Stimulated activated CD8-positive, alpha-beta memory T cell treated with anti-CD3 and anti-CD28 coated beads, Interleukin-4, amount 100 ng/mL, for 24 hours (primary cell): ENCODE results near the gene DKKL1.

Experiments used
- DNase-seq: peaks from one replicate; pipeline ENCODE4 v3.0.0-alpha.2; 2020; ENCODE audit warnings: low read depth

The DKKL1 gene

DNA sequence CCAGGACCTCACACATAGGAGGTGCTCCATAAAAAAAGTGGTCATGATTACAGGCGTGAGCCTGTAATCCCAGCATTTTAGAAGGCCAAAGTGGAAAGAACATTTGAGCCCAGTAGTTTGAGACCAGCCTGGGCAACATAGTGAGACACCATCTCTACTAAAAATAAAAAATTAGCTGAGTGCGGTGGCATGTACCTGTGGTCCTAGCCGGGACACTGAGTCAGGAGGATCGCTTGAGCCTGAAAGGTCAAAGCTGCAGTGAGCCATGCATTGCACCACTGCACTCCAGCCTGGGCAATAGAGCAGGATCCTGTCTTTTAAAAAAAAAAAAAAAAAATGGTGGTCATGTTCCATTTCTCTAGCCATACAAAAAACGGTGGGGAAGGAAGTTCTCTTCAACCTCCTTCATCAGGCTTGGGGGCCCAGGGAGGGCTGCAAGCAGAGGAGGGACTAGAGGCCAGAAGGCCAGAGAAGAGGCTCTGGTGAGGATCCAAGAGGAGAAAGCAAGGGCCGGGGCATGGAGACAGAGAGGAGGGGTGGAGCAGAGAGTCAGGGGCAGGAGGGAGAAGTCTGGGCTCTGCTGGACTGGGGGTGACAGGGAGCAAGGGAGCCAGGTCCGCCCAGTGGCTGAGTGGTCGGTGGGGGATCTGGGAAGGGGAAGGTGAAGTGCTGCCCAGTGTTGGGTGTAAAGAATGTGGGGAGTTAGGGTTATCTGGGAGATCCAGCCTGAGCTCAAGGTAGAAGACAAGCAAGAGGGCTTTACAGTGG lies 33.2 kb downstream of the DKKL1 start:
- DNase-seq = no peak

DNA sequence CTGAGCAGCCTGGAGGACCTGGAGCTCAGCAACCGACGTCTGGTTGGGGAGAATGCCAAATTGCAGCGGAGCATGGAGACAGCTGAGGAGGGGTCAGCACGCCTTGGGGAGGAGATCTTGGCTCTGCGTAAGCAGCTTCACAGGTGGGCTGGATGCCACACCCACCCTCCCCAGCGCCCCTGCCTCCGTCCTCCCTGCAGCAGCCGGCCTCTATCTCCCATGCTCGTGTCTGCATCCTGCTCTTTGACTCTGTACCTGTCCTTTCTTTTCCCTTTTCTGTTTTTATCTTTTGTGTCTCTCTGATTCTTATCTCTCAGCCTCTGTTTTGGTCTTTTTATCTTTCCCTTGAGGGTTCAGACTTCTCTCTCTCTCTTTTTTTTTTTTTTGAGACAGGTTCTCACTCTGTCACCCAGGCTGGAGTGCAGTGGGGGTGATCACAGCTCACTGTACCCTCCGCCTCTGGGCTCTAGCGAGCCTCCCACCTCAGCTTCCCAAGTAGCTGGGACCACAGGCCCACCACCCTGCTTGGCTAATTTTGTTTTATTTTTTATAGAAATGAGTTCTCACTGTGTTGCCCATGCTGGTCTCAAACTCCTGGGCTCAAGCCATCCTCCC lies 34.4 kb downstream of the DKKL1 start:
- no peak for DNase-seq

DNA sequence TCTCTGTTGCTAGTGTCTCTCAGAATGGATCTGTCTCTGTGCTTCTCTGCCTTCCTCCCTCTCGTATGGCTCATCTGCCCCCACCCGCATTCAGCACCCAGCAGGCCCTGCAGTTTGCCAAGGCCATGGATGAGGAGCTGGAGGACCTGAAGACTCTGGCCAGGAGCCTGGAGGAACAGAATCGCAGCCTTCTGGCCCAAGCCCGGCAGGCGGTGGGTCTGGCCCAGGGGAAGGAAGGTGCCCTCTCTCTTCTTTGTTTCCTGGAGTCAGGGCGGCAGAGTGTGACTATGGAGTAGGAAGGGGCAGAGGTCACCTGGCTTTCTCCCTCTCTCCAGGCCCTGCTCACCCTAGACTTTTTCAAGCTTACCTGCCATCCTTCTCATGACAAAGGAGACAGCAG lies 35.3 kb downstream of the DKKL1 start:
- no peak for DNase-seq

DNA sequence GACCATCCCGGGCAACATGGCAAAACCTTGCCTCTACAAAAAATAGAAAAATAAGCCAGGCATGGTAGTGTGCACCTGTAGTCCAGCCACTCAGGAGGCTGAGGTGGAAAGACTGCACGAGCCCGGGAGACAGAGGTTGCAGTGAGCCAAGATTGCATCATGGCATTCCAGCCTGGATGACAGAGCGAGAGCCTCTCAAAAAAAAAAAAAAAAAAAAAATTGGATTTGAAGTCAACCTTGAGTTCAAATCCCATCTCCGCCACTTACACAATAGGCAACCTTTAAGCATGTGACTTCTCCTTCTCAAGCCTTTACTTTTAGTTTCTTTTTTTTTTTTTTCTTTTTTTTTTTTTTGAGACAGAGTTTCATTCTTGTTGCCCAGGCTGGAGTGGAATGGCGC lies 36.4 kb downstream of the DKKL1 start:
- DNase-seq = no peak

DNA sequence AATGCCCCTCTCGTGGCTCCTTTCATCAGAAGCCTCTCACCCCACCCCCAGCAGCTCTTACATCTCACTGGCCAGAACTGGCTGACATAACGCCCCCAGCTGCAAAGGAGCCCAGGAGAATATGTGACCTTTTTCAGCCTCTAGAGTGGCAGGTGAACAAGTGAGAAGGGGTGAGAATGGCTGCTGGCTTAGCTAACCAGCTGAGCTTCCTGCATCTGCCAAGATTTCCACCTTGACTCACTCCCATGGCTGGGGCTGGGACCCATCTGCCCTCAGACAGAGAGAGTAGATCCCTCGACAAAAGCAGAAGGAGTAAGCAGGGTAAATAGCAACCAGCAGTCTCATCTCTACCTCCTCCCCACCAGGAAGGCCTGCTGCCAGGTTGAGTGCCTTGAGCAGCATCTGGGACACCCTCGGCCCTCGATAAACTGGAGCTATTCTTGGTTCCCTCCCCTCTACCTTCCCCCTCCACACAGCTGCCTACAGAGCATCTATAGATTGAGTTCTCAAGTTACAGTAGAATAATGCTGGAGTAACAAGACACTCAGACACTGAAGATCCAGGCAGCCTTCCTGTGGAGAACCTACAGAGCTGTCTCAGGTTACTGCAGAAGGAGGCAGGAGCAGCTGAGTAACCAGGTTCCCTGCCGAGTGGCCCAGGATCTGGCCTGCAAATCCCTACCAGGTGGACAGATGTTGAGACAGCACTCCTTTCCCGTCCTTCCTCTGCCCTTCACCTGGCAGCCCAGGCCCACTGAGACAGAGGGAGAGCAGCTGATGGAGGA lies 39.9 kb downstream of the DKKL1 start:
- DNase-seq = no peak

DNA sequence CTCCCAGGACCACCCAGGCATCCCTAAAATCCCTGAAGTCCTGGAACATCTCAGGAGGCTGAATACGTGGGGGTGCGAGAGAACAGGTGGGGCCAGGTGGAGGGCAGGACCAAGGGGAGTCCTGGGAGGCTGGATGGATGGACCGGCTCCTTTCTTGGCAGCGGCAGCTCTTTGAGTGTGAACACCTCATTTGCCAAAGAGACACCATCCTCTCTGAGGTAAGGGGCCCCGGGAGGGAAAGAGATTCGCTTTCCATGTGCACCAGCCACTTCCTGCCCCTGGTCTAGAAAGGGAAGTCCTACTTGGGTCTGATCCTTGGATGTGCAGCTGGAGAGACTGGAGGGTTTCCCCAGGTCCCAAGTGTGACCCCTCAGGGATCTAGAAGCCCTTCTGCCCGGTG lies 43.4 kb downstream of the DKKL1 start:
- no peak for DNase-seq

DNA sequence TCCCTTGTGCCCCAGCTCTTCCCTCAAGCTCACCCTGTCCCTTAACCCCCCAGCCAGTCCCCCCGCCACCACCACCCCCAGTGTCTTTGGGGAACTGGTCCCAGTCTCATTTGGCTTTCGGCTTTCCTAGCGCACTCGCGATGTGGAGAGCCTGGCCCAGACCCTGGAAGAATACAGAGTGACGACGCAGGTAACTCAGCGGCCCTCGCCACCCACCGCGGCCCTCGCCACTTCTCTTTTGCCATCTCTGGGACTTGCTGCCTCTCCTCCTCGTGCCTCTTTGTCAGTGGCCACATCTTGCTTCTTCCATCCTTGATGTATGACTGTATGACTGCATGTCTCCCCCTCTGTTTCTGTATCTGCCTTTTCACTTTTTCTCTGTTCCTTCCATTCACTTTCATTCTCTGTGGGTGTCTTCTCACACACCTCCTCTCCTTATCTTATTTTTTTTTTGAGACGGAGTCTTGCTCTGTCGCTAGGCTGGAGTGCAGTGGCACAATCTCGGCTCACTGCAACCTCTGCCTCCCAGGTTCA lies 43.9 kb downstream of the DKKL1 start:
- DNase-seq = no peak

DNA sequence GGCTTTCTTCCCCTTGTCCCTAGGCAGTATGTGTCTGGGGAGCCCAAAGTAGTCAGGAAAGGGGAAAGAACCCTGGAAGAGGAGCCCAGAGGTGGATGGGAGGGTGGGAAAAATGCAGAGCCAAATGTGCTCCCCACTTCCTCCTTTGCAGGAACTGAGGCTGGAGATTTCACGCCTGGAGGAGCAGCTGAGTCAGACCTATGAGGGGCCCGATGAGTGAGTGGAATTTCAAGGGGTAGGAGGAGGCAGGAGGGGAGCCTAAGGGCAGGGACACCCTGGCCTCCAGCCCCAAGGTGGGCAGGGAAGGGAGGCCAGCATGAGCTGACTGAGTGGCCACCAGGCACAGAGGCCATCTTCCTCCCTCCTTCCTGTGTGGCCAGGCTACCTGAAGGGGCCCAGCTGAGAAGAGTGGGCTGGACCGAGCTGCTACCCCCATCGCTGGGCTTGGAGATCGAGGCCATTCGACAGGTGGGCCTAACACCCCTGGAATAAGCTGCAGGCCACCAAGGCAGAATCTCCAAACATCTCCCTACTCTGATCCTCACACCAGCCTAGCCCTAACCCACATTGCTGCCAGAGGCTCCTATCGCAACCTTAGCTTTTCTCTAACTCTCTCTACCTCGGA lies 45.3 kb downstream of the DKKL1 start:
- DNase-seq = no peak

DNA sequence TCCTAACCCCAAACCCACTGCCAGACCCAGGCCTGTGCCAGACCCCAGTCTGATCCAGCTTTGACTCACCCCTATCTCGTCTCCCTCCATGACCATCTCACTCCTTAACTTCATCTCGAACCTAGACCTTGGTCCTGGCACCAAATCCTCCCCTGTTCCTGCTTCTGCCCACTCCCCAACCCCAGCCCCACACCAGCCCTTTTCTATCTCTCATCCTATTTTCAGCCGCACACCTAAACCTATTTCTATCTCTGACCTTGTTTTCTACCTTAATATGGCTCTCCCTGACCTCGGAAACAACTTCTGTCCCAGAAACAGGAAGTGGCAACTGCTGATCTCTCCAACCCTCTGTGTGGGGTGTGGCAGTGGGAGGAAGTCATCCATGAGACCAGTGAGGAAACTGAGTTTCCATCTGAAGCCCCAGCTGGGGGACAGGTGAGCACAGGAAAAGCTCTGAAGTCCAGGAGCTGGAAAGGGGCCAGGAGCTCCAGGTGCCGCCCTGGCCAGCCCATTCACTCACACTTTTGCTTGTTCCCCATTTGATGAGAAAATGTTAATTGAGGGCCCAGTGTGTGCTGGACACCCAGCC lies 45.9 kb downstream of the DKKL1 start:
- no peak for DNase-seq

DNA sequence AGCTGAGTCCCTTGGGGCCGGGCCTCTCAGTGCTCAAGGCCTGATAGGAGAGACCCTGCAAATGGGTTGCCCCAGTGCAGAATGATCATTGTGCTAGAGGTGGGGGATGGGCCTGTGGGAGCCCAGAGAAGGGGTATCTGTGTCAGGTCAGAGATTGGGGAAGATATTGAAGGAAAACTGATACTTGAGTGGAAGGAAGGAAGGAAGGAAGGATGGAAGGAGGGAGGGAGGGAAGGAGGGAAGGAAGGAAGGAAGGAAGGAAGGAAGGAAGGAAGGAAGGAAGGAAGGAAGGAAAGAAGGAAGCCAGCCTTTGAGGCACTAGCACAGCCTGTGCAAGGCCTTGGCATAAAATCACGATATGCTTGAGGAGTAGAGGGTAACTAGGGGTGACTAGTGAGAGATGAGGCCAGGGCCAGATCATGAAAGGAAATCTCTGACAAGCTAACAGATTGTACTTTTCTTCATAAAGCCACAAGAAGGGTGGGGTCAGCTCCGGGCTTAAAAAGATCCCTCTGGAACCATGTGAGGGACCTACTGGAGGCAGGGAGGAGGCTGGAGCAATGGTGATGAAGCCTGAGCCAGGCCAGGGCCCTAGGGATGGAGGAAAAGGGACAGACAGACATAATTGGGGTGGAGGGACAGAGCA lies 48.1 kb downstream of the DKKL1 start:
- no peak for DNase-seq

DNA sequence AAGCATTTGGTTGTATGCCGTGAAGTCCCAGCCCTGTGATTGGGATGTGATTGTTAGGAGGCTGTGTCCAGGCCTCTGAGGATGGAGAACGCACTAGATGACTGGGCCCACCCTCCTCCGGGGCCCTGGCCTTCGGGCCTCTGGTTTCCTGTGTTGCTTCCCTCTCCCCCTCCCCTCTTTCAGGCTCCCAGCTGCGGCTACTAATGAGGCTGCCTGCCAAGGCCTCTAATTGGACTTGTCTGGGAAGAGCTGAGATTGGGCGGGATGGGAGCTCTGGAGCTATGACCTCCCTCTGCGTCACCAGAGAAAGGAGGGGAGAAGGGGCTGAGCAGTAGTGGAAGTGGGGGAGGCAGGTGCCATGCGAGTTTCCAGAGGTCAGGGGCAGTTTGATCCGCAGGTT lies 49.7 kb downstream of the DKKL1 start:
- DNase-seq = no peak

DNA sequence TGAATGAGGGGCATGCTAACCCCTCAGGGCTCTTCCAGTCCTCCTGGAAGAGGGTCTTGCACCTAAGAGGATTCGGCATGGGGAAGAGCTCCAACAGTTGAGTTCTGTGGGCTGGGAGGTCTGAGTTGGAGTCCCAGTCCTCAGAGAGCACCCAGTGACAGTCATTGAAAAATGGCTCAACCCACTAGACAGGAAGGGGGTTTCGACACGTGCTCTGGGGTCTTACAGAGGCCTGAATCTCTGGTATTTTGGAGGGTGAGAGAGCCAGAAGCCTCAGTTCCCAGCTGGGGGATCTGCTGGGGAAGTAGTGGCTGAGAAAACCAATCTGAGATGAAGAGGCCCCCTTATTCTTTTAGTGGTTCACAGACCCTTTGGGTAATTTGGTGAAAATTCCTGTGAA lies 50.6 kb downstream of the DKKL1 start:
- no peak for DNase-seq

DNA sequence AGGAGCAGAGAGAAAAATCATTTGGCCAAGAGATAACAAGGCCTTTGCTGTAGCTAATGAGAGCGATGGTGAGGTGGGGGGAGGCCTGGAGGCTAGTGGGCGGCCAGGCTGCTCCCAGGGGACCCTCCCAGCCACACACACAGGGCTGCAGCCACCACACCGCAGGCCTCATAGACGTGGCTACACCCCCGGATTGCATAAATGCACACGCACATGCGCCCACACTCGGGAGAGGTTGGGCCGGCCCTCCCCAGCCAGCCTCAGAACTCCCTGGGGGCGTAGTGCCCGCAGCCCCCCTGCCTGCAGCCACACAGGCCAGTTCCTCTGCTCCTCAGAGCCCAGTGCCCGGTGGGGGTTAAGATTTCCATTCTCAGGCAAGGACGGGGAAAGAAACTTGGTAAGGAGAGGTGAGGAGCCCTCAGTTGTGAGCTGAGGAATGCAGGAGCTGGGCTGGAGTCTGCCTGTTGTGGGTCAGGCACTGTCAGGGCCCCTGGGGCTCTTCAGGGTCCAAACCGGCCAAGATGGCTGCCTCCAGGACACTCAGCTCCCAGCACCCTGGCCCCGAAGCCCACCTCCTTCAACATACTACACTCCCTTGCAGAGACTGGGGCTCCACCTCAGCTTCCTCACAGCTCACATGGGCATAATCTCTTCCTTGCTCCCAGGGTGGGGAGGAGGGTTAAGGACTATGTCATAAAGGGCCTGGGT lies 51.6 kb downstream of the DKKL1 start:
- no peak for DNase-seq

DNA sequence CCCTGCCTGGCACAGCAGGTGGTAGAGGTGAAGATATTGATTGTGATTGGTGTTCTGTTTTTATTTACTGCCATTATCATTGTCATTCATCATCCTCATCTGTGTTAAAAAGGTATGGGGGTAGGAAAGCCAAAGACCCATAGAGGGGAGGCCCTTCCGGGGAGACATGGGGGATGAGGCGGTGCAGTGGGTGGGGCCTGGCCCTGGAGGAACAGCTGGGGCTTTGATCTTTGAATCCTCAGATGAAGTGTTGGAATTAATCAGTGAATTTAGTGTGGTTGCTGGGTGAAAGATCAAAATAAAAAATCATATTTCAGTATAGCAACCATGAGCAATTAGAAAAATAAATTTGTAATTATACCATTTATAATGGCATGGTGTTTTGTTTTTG lies 52.1 kb downstream of the DKKL1 start:
- DNase-seq = no peak

DNA sequence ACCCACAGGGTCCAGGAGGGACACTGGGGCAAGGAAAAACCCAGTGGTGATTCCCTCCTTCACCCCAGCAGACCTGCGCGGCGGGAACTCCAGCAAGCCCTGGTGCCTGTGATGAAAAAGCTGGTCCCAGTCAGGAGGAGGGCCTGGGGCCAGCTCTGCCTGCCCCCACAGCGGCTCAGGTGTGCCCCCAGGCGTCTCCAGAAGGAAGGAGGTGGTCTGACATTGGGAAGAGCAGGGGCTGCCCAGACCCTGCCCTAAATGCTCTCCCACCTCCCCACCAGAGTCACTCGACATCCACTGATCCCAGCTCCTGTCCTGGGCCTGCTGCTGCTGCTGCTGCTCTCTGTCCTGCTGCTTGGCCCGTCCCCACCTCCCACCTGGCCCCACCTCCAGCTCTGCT lies 53.4 kb downstream of the DKKL1 start:
- no peak for DNase-seq

DNA sequence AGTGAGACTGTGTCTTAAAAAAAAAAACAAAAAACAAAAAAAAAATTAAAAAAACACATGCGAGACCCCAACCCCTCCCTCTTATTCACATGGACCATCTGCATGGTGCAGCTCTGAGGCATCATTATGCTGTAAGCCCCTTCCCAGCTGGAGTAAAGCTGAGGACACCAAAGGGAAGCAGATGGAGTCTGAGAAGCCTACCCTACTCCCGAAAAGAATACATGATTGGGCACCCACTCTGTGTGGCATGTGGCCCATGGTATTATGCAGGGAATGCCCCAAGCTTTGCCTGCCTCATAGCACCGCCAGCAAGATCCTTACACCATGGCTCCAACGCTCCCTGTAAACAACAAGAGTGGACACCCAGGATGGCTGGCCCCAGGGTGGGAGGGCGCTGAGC lies 54.8 kb downstream of the DKKL1 start:
- no peak for DNase-seq

DNA sequence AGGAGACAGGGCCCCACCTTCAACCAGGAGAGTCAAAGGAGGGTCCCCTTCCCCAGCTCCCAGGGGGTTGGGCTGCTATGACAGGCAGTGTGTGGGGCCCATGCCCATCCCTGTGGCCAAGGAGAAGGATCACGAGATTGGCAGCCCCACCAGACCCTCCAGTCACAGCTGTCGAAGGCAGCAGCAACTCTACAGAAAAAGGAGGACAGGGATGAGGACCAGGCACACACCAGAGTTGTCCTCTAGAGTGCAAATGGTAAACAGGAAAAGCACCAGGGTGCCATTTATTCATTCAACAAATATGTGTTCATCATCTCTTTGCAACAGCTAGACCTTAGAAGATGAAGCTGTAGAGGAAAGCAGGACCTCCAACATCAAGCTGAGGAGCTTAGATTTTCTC lies 55.5 kb downstream of the DKKL1 start:
- DNase-seq = no peak

DNA sequence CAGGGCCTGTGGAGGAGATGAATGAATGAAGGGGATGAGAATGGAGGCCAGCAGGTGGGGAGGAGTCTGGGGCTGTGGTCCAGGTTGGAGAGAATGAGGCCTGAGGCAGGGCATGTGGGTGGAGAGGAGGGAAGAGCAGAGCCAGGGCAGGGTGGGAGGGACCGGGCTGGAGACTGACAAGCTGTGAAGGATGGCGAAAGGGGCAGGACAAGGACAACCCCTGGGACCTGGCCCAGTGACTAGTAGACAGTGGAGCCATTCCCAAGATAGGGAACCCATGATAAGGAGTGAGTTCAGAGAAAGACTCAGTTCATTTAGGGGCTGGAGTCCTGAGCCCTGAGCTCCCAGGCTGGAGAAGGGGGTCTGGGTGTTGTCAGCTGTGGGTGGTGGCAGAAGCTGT lies 56.5 kb downstream of the DKKL1 start:
- DNase-seq = no peak

DNA sequence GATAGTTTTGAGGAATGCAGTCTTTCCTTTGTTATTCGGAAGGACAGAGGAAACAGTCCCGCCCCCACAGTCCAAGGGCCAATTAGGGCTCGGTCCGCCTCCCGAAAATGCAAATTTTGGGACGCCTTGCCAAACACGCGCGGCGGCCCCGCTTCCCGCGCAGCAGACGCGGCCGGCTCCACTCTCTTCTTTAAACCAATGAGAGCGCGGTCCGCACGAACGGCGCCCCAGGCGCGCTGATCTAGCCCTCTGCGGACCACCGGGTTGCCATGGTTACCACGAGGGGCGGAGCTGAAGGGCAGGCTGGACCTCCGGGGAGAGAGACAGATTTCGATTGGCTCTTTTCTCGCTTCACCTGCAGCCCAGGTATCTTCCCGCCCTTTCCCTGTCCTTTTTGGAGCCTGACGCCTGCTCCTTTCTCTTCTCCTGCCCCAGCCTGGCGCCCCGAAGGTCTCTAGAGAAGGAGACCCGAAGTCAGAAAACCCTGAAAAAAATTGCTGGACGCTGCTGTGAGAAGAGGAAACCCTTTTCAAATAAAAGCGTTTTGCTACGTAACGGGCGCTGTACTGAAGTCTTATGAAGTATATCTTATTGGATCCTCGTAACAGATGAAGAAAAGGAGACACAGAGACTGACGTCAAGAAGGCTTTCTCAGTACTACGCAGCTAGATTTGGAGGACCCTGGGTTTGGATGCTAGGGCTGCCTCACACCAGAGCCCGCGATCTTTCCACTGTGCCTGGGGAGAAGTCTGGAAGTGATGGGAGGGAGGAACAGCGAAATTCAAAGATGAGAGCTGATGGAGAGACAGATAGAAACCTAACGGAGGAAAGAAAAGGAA lies 57.6 kb downstream of the DKKL1 start:
- DNase-seq = no peak

DNA sequence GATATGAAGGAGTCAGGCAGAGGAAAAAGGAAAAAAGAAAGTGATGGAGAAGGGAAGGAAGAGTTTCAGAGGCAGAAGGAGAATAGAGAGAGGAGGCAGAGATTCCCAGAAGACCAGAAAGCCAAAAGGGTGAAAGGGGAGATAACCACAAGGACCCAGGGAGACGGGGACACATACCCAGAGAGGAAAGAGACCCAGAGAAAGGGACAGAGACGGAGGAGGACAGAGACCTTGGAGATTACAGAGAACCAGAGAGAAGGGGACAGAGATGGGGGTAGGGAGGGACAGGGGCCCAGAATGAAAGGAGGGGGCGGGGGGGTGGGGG lies 58.2 kb downstream of the DKKL1 start:
- DNase-seq = no peak
